ENCODE results near the gene RNF187. TPM values are rescaled to one million over a fixed set of nuclear protein-coding genes. Genes with fewer than 3 reads are reported as not detected.

RNF187 gene
- polyA plus RNA-seq, 1 experiment: 106 TPM

GRCh38 chr1:228511546-228512445 is 24.6 kb downstream of the RNF187 start:
- Histone ChIP-seq H3K27me3 (ENCODE audit: control insufficient read depth, insufficient read depth, low read length) (peaks cover 18% of the 10 kb centered on the region), H3K36me3 (ENCODE audit: control insufficient read depth, insufficient read depth, low read length) (no peaks in the 10 kb centered on the region), H3K4me3 (ENCODE audit: low read depth, low read length) (no peak overlapping the region)
- POLR2A ChIA-PET: no interaction called here
- no peak for TF ChIP-seq CTCF (IDR thresholded peaks at IDR 0.05; ENCODE audit: insufficient read depth, low read depth, low read length)
- CTCF ChIA-PET: interaction anchor here (1.5 to 7.2 kb wide), 3 partner anchors 11 to 508 kb away, joined by 5 to 40 read pairs (median 9); no protein-coding TSS in a partner anchor
- DNase-seq (ENCODE audit: low read depth): no peak

- H3K36me3 ChIP-seq (ENCODE audit: control insufficient read depth, insufficient read depth, low read length): no peaks in the 10 kb centered on the region
- DNase-seq (ENCODE audit: low read depth): no peak
- ChIA-PET POLR2A (no interaction called here), CTCF (interaction anchor here (1.5 to 7.2 kb wide), 3 partner anchors 12 to 509 kb away, joined by 5 to 40 read pairs (median 9); no protein-coding TSS in a partner anchor)
- no peak for TF ChIP-seq CTCF (IDR thresholded peaks at IDR 0.05; ENCODE audit: insufficient read depth, low read depth, low read length)
- peaks cover 17% of the 10 kb centered on the region for H3K27me3 ChIP-seq (ENCODE audit: control insufficient read depth, insufficient read depth, low read length)
- H3K4me3 ChIP-seq (ENCODE audit: low read depth, low read length): no peak overlapping the region
Observed at GRCh38 chr1:228512781-228513198, 25.6 kb downstream of the RNF187 start.

GRCh38 chr1:228513236-228513900 is 26.2 kb downstream of the RNF187 start:
- ChIA-PET CTCF (interaction anchor here (1.2 to 7.2 kb wide), 5 partner anchors 12 to 514 kb away, joined by 3 to 40 read pairs (median 8); no protein-coding TSS in a partner anchor), POLR2A (no interaction called here)
- H3K27me3 ChIP-seq (ENCODE audit: control insufficient read depth, insufficient read depth, low read length): peaks cover 15% of the 10 kb centered on the region

GRCh38 chr1:228514421-228514820 is 27.2 kb downstream of the RNF187 start:
- DNase-seq (ENCODE audit: low read depth): no peak
- Histone ChIP-seq H3K36me3 (ENCODE audit: control insufficient read depth, insufficient read depth, low read length) (no peaks in the 10 kb centered on the region), H3K4me3 (ENCODE audit: low read depth, low read length) (no peak overlapping the region), H3K27me3 (ENCODE audit: control insufficient read depth, insufficient read depth, low read length) (peaks cover 11% of the 10 kb centered on the region)
- ChIA-PET POLR2A (no interaction called here), CTCF (interaction anchor here (1.0 to 7.2 kb wide), 10 partner anchors 9 to 517 kb away, joined by 3 to 40 read pairs (median 4); partner anchors contain the start of gene WNT3A)
- TF ChIP-seq CTCF (IDR thresholded peaks at IDR 0.05; ENCODE audit: insufficient read depth, low read depth, low read length): no peak

More at GRCh38 chr1:228513236-228513900, 26.2 kb downstream of the RNF187 start:
- Histone ChIP-seq H3K36me3 (ENCODE audit: control insufficient read depth, insufficient read depth, low read length) (no peaks in the 10 kb centered on the region), H3K4me3 (ENCODE audit: low read depth, low read length) (no peak overlapping the region)
- DNase-seq (ENCODE audit: low read depth): no peak
- TF ChIP-seq CTCF (IDR thresholded peaks at IDR 0.05; ENCODE audit: insufficient read depth, low read depth, low read length): no peak

Data from BJ (cell line).